HG02981 (cell line): Measurements from ENCODE around the gene RPRD2.

Experiments
- ATAC-seq: cut with Tn5 transposase; IDR thresholded peaks from one replicate; pipeline ENCODE4 v1.9.1; 2021; ENCODE audit warnings: mild to moderate bottlenecking, moderate library complexity; ENCODE audit not compliant: unreplicated experiment

RPRD2 gene

DNA sequence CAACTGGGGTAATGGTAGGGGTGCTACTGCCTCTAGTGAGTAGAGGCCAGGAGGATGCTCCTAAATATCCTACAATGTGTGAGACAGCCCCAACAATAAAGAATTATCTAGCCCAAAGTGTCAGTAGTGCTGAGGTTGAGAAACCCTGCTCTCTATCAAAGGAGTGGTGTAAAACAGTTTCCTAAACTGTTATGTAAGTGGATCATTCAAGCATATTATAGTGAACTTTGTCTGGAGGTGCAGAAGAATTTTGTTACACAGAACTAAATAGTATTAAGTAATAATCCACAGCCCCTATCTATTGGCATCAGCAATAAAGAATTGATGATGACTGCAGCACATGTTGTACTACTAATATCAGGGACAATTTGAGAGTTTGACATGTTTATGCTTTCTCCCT is 103.0 kb downstream of the RPRD2 start:
- no peak for ATAC-seq

DNA sequence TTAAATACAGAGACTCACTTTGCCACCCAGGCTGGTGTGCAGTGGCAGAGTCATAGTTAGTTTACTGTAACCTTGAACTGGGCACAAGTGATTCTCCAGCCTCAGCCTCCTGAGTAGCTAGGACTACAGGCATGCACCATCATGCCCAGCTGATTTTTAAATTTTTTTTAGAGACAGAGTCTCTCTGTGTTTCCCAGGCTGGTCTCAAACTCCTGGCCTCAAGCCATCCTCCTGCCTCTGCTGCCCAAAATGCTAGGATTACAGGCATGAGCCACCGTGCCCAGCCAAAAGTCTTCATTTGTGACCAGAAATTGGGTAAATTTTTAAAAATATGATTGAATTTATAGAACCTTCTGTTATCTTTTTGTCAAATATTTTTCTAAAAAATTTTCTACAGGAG is 105.3 kb downstream of the RPRD2 start:
- no peak for ATAC-seq

DNA sequence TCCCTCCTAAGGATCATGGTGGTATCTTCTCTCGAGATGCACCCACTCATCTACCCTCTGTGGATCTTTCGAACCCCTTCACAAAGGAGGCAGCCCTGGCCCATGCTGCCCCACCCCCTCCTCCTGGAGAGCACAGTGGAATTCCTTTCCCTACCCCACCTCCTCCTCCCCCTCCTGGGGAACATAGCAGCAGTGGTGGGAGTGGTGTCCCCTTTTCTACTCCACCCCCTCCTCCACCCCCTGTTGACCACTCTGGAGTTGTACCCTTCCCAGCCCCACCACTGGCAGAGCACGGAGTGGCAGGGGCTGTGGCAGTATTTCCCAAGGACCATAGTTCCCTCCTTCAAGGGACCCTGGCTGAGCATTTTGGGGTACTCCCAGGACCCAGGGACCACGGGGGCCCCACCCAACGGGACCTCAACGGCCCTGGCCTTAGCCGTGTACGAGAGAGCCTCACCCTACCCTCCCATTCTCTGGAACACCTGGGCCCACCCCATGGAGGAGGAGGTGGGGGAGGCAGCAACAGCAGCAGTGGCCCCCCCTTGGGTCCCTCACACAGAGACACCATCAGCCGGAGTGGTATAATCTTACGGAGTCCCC is 108.8 kb downstream of the RPRD2 start:
- ATAC-seq = no peak

DNA sequence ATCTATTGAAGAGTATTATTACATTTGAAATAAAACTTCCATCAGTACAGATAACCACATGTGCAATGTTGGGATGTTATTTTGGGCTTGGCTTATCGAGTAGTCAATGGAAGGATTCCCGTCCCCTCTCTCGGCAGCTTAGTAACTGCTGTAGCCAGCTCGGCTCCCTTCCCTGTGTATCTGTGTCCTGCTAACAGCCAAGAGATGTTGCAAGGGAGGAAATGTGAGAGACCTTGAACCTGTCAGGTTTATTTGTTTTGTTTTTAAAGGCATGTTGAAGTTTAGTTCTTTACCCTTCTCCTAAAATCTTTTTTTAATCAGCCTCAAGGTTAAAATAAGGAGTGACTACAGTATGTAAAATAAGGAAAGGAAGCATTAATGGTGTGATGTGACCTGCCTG is 109.7 kb downstream of the RPRD2 start:
- ATAC-seq = no peak

DNA sequence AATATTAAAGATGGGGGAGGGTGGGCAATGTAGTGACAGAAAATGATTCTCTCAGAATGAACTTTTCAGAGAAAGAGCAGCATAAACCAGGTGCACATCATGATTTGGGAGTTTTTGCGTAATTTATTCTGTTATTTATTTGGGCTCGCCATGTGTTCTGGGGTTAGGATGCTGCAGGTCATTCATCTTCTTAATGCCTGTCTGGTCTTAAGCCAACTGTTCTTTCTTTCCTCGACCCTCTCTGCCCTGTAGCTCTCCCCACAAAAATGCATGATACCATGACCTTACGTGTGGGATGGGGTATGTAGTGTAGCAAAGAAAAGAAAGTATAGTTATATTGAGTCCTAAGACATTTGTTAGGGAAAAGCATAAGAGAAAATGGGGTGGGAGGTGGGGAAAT is 110.9 kb downstream of the RPRD2 start:
- ATAC-seq = no peak

DNA sequence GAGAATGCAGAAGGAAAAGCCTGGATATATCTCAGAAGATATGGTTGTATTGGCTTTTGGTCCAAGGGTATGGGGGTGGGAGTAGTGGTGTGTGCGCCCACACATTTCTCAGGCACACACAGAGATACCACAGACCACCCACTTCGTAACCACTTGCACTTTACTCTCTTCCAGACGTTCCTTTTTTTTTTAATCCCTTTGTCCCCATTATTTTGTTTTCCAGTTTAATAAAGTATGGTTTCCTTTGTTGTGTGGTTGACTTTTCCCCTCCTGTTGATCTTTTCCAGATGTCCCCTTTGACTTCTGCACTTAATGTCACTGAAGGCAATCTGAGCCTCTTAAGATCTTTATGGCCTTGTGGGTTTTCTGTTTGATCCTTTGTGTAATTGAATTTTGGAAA is 112.8 kb downstream of the RPRD2 start:
- ATAC-seq = no peak

DNA sequence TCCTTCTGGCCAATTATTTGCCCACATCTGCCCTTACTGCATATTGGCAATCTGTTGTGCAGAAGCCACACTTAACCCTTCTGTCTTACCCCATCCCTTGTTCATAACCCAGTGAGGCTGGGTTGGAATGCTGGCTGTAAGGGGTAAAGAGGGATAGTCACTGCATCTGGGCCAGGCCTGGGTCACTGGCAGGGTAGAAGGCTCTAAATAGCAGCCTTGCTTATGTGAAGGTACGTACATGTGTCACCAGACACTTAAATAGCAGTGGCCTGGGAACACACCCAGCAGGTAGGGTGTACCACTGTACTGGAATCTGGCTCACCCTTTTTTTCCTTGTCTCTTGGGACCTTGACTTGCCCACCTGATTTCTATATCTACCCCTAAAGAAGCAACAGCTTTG is 113.4 kb downstream of the RPRD2 start:
- no peak for ATAC-seq

DNA sequence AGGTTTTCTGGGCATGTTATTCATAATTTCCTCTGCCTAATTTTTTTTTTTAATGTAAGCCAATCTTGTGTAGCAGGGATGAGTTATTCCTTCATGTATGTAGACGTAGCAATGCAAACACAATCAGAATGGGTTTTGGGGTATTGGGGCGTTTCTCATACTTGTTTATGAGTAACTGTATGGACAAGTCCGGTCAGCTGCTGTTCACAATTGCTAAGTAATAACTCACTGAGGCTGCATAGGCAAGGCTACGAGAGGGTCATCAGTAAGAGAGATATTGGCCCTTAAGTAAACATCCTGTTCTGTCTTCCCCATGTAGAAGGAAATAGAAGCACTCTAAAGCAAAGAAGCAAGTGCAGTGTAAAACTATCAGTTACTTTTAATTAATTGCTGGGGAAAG is 113.8 kb downstream of the RPRD2 start:
- no peak for ATAC-seq

DNA sequence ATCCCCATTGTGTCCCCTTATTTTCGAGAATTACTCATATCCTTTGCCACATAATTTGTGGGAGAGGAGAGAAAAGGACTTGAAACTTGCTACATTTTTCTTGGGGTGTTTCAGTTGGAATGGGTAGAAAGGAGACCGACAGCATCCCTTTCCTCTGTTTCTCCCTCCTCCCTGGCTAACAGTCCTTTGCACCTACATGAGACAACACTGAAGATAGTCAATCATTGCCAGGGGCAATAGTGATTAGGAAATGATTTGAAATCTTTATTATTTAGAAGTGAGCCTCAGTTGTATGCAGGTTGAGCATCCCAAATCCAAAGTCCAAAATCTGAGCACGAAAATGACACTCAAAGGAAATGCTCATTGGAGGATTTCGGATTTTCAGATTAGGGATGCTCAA is 115.4 kb downstream of the RPRD2 start:
- ATAC-seq = no peak

DNA sequence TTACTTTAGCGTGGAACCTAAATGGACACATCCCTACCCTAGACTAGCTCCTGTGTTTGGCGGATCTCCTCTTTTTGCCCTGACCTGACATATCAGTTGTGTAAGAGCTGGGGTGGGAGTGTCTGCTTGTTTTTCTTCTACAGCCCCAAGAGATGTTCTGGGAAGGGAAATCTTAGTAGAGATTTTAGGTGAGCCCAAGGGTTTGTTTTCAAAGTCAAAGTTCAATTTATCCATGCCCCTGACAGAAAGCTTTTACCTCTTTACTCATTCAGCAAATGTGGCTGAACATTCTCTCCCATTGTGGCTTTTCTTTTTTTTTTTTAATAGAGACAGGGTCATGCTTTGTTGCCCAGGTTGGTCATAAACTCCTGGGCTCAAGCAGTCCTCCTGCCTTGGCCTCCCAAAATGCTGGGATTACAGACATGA is 116.0 kb downstream of the RPRD2 start:
- no peak for ATAC-seq

DNA sequence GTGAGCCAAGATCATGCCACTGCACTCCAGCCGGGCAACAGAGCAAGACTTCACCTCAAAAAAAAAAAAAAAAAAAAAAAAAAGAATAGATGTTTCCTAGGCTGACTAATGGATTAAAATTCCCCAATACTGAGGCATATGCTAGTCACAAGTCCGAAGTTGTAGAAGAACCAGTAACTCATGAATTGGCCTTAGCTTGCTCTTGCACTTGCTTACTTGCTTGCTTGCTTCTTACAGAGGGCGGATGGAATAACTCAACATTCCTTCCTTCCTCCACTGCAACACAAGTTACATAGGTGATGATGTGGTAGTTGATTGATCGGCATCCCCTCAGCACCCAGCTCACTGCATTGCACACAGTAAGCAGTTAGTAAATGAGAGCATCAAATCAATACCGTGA is 120.5 kb downstream of the RPRD2 start:
- ATAC-seq = no peak

DNA sequence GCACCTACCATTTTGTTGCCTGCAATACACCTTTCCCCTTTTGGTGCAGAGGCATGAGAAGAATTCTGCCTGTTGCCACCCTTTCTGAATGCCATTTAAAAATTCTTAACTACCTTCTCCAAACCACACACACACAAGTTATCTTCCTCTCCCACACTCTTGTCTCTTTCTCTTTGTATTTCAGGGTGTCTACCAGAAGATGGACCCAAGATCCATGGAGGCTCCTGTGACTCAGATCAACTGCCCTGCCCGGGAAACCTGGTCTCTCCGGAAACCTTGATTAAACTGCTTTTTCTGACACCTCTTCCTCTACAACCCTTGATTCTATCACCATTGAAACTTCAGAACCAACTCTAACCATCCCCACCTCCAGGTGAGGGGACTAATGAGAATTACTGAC is 120.9 kb downstream of the RPRD2 start:
- ATAC-seq = no peak

DNA sequence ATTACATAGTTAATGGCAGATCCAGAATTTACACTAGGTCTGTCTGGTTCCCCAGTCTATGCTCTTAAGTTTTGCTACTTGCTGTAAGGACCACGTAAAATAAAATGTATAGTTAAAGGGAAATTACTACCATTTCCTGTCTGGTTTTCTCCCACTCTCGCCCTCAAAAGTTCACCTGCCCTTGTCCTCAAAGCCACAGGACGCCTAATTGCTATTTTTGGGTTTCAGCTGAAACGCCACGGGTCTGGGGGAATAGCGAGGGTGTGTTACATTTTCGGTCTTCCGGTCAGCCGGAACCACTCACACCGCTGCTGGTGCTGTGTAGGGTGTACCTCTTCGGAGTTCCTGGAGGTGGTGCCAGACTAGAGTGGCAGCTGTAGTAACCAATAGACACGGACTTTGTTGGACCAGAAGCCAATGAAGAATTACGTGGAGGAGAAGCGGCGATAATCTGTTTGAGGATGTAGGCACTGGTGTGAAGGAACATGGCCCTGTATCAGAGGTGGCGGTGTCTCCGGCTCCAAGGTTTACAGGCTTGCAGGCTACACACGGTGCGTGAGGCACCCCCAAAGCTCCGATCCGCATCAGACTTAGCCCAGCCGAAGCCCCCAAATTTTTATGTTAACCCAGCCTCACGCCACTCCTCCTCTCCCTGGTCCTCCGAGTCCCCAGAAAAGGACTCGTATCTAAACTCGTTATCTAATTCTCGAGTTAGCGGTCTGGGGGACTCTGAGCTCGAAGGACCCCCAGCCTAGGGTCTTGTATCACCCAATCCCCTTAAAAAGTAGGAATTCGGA is 123.2 kb downstream of the RPRD2 start, which contains the start of gene TARS2:
TARS2 (plus strand) TSS at position 454 of the 797 bp plus-strand sequence; CDS start at position 486, 32 bp downstream.
- peak; percentile 99 for ATAC-seq

DNA sequence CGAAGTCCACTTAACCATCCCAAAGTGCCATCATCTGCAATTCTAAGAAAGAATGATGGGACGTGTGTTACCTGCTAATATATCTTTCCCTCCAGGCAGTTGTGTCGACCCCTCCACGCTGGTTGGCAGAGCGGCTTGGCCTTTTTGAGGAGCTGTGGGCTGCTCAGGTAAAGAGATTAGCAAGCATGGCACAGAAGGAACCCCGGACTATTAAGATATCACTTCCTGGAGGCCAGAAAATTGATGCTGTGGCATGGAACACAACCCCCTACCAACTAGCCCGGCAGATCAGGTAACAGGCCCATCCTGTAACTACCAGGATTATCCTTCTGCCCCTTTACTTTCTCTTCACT is 123.8 kb downstream of the RPRD2 start:
- ATAC-seq = no peak

DNA sequence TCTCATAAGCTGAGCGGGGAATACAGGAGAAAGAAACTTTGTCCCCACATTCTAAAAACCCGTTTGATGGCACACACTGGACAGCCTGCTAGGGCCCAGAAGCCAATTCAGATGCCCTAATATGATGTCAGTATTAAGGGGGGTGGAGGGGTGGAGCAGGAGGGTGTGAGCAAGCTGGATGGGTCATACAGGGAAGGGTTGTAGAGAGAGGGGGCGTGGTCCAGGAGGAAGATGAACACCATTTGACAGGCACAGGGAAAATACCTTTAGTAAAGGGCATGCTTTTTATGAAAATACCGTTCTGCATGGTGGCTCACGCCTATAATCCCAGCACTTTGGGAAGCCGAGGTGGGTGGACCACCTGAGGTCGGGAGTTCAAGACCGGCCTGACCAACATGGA is 129.2 kb downstream of the RPRD2 start:
- ATAC-seq = no peak

DNA sequence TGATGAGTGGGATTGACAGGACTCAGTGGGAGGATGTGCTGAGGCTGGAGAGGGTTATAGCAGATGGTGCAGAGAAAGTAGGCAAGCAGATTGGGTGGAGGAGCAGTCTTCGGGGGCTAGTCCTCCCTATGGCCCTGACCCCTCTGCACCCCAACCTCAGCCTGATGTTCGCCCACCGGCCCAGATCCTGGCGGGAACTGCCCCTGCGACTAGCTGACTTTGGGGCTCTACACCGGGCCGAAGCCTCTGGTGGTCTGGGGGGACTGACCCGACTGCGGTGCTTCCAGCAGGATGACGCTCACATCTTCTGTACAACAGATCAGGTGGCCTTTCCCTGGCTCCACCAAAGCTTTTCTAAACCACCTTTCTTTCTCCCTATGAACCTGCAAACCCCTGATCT is 134.4 kb downstream of the RPRD2 start:
- ATAC-seq = no peak

DNA sequence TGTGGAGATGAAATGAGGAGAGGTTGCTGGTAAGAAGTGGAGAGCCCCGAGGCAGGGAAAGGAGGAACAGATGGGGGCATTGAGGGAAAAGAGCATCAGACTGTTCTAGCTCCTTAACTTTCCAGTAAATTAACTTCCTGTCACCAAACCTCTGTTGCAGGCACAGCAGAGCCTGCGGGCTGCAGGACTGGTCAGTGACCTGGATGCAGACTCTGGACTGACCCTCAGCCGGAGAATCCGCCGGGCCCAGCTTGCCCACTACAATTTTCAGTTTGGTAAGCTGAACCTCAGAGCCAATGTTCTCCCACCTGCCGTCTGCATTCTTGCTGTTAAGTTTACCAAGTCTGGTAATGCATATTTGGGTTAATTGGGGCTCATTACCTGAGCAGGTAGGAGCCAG is 141.5 kb downstream of the RPRD2 start:
- ATAC-seq = no peak

DNA sequence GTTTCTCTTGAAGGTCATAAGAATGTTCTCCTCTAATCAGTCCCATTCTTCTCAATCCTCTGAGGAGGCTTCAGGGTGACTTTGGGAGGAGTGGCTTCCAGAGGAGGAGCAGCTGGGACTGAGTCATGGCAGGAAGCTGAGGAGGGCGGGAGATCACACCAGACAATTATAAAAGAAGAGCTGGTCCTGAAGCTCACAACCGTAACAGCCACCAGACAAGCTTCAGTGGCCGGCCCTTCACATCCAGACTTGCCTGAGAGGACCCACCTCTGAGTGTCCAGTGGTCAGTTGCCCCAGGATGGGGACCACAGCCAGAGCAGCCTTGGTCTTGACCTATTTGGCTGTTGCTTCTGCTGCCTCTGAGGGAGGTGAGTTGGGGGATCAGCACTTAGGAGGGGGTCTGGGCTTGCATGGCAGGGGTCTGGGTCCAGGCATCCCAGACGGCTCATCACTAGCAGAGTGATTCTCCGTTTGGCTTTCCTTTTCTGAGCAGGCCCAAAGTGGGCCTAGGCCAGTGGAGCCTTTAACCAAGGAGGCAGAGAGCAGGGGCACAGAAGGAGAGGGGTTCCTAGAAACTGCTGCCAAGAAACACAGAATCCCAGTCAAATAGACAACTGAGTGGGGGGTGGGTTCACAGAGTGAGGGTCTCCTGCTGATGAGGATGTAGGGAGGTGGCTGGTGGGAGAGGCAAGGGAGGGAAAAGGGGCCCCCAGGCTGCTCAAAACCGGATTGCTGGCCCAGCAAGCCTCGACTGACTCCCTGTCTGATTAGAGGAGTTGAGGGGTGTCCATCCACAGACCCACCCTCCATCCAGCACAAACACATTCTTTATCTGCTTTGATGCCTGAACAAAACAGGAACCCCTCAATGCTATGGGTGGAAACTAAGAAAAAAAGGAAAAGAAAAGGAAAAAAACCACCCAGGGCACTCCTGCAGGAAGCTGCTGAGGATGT is 144.2 kb downstream of the RPRD2 start, which contains the start of gene ECM1:
ECM1 (plus strand) TSS at position 198 of the 953 bp plus-strand sequence; CDS start at position 299, 101 bp downstream.
- no peak for ATAC-seq

DNA sequence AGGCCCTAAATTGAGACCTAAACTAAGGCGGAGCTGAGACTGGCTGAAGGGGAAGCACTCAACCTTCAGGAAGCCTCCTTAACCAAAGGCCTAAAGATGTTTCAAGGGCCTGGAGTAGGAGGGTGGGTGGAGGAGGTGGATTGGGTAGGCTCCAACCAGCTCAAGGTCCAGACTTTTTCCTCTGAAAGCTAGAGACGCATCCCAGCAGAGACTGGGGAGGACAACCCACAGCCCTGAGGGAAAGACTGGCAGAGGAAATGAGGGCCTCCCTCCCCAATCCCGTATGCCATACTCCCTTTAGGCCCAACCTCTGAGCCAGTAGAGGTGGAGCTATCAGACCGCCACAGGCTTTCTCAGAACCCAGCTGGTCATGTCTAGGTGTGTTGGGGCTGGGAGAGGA is 145.0 kb downstream of the RPRD2 start:
- ATAC-seq = no peak

DNA sequence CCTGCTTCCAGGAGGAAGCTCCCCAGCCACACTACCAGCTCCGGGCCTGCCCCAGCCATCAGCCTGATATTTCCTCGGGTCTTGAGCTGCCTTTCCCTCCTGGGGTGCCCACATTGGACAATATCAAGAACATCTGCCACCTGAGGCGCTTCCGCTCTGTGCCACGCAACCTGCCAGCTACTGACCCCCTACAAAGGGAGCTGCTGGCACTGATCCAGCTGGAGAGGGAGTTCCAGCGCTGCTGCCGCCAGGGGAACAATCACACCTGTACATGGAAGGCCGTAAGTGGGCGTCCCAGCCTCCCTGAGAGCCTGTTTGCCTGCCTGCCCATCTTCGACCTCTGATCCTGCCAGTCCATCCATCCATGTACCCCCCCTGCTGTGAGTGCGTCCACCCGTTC is 147.6 kb downstream of the RPRD2 start:
- ATAC-seq = no peak

DNA sequence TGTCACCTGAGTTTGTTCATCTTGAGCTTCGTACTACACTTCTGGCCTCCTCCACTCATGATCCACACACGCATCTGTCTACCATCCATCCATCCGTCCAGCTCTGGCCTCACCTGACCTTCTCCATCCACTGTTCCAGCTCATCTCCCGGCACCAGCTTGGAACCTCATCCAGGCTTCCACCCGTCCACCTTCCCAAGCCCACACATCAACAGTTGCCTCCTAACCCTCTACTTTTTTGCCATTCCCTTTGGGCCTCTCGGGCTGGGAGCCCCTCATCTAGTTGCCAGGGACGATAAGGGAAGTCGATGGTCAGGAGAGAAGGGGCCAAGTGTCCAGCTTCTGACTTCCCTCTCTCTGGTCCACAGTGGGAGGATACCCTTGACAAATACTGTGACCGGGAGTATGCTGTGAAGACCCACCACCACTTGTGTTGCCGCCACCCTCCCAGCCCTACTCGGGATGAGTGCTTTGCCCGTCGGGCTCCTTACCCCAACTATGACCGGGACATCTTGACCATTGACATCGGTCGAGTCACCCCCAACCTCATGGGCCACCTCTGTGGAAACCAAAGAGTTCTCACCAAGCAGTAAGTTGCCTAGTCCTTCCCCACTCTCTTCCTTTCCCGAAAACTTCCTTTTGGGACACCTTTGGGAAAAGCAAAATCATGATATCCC is 148.2 kb downstream of the RPRD2 start:
- no peak for ATAC-seq
